ENCODE results near the gene CMPK2. TPM values are rescaled to one million over a fixed set of nuclear protein-coding genes. Genes with fewer than 3 reads are reported as not detected.
"Not testable (repeated sequence)": the region's sequence is repeated elsewhere in the genome, so short reads cannot be mapped to it uniquely, and the experiment has no call there.

Gene CMPK2
- total and polyA plus RNA-seq, 4 donors, result 6.6 to 15.3 (median 7.4) TPM

GRCh38 chr2:6905668-6906067, 40.0 kb upstream of the CMPK2 start:
- Histone ChIP-seq H3K27ac (ENCODE audit: low read depth, low read length) (no peak overlapping the region), H3K4me1 (ENCODE audit: control insufficient read depth, insufficient read depth, low read length) (no peaks in the 10 kb centered on the region)
- WGBS (ENCODE audit: insufficient coverage), result no CpG with 5 or more reads among the region's 1 CpG

GRCh38 chr2:6902581-6902980, 36.9 kb upstream of the CMPK2 start:
- WGBS (ENCODE audit: insufficient coverage), result no CpG with 5 or more reads among the region's 2 CpGs
- H3K27me3 ChIP-seq (ENCODE audit: control insufficient read depth, insufficient read depth, low read length); H3K4me1 ChIP-seq (ENCODE audit: control insufficient read depth, insufficient read depth, low read length): not testable (repeated sequence)

More at GRCh38 chr2:6905668-6906067, 40.0 kb upstream of the CMPK2 start:
- DNase-seq (ENCODE audit: low read depth in 4 of 6, low spot score in 6 of 6), result no peak
- Histone ChIP-seq H3K4me3 (ENCODE audit: low read depth, low read length) (no peak overlapping the region), H3K36me3 (ENCODE audit: control insufficient read depth, insufficient read depth, low read length) (no peaks in the 10 kb centered on the region), H3K27me3 (ENCODE audit: control insufficient read depth, insufficient read depth, low read length) (no peaks in the 10 kb centered on the region), H3K9me3 (ENCODE audit: control insufficient read depth, insufficient read depth, low read length) (no peaks in the 10 kb centered on the region)

GRCh38 chr2:6896930-6897759, 31.4 kb upstream of the CMPK2 start:
- no peak overlapping the region for H3K27ac ChIP-seq (ENCODE audit: low read depth, low read length)
- no peaks in the 10 kb centered on the region for H3K9me3 ChIP-seq (ENCODE audit: control insufficient read depth, insufficient read depth, low read length)
- H3K4me3 ChIP-seq (ENCODE audit: low read depth, low read length), result no peak overlapping the region
- H3K4me1 ChIP-seq (ENCODE audit: control insufficient read depth, insufficient read depth, low read length), result no peaks in the 10 kb centered on the region
- WGBS (ENCODE audit: insufficient coverage), result 88% methylated on average over 2 of the region's 5 CpGs
- DNase-seq (ENCODE audit: low read depth in 4 of 6, low spot score in 6 of 6), result peak in 3 of 6 donors; percentile 56 to 82 (median 72)
- no peaks in the 10 kb centered on the region for H3K36me3 ChIP-seq (ENCODE audit: control insufficient read depth, insufficient read depth, low read length)
- no peaks in the 10 kb centered on the region for H3K27me3 ChIP-seq (ENCODE audit: control insufficient read depth, insufficient read depth, low read length)

More at GRCh38 chr2:6902581-6902980, 36.9 kb upstream of the CMPK2 start:
- H3K36me3 ChIP-seq (ENCODE audit: control insufficient read depth, insufficient read depth, low read length); H3K27ac ChIP-seq (ENCODE audit: low read depth, low read length); H3K9me3 ChIP-seq (ENCODE audit: control insufficient read depth, insufficient read depth, low read length); DNase-seq (ENCODE audit: low read depth in 4 of 6, low spot score in 6 of 6); H3K4me3 ChIP-seq (ENCODE audit: low read depth, low read length): not testable (repeated sequence)

- H3K27me3 ChIP-seq (ENCODE audit: control insufficient read depth, insufficient read depth, low read length), result no peaks in the 10 kb centered on the region
- no peak overlapping the region for H3K4me3 ChIP-seq (ENCODE audit: low read depth, low read length)
- H3K27ac ChIP-seq (ENCODE audit: low read depth, low read length), result no peak overlapping the region
- H3K36me3 ChIP-seq (ENCODE audit: control insufficient read depth, insufficient read depth, low read length), result no peaks in the 10 kb centered on the region
- WGBS (ENCODE audit: insufficient coverage), result 90% methylated on average over 2 of the region's 2 CpGs
- DNase-seq (ENCODE audit: low read depth in 4 of 6, low spot score in 6 of 6), result no peak
- no peaks in the 10 kb centered on the region for H3K4me1 ChIP-seq (ENCODE audit: control insufficient read depth, insufficient read depth, low read length)
- H3K9me3 ChIP-seq (ENCODE audit: control insufficient read depth, insufficient read depth, low read length), result no peaks in the 10 kb centered on the region
These were observed 28.3 kb upstream of the CMPK2 start for GRCh38 chr2:6893876-6894482.

- Histone ChIP-seq H3K4me3 (ENCODE audit: low read depth, low read length) (no peak overlapping the region), H3K9me3 (ENCODE audit: control insufficient read depth, insufficient read depth, low read length) (no peaks in the 10 kb centered on the region), H3K27ac (ENCODE audit: low read depth, low read length) (no peak overlapping the region), H3K36me3 (ENCODE audit: control insufficient read depth, insufficient read depth, low read length) (no peaks in the 10 kb centered on the region), H3K27me3 (ENCODE audit: control insufficient read depth, insufficient read depth, low read length) (no peaks in the 10 kb centered on the region), H3K4me1 (ENCODE audit: control insufficient read depth, insufficient read depth, low read length) (no peaks in the 10 kb centered on the region)
- WGBS (ENCODE audit: insufficient coverage), result 74% methylated on average over 3 of the region's 4 CpGs
- DNase-seq (ENCODE audit: low read depth in 4 of 6, low spot score in 6 of 6), result no peak
These were observed 23.0 kb upstream of the CMPK2 start for GRCh38 chr2:6888724-6889123.

GRCh38 chr2:6887751-6888192, 22.1 kb upstream of the CMPK2 start:
- DNase-seq (ENCODE audit: low read depth in 4 of 6, low spot score in 6 of 6), result peak in 1 of 6 donors; percentile 10
- H3K4me3 ChIP-seq (ENCODE audit: low read depth, low read length), result no peak overlapping the region
- 93% methylated on average over 3 of the region's 3 CpGs for WGBS (ENCODE audit: insufficient coverage)
- H3K27me3 ChIP-seq (ENCODE audit: control insufficient read depth, insufficient read depth, low read length), result no peaks in the 10 kb centered on the region
- no peaks in the 10 kb centered on the region for H3K9me3 ChIP-seq (ENCODE audit: control insufficient read depth, insufficient read depth, low read length)
- no peaks in the 10 kb centered on the region for H3K4me1 ChIP-seq (ENCODE audit: control insufficient read depth, insufficient read depth, low read length)
- H3K36me3 ChIP-seq (ENCODE audit: control insufficient read depth, insufficient read depth, low read length), result no peaks in the 10 kb centered on the region
- no peak overlapping the region for H3K27ac ChIP-seq (ENCODE audit: low read depth, low read length)

GRCh38 chr2:6885968-6886367, 20.3 kb upstream of the CMPK2 start:
- no CpG with 5 or more reads among the region's 3 CpGs for WGBS (ENCODE audit: insufficient coverage)
- Histone ChIP-seq H3K27me3 (ENCODE audit: control insufficient read depth, insufficient read depth, low read length) (no peaks in the 10 kb centered on the region), H3K36me3 (ENCODE audit: control insufficient read depth, insufficient read depth, low read length) (no peaks in the 10 kb centered on the region), H3K4me3 (ENCODE audit: low read depth, low read length) (no peak overlapping the region), H3K9me3 (ENCODE audit: control insufficient read depth, insufficient read depth, low read length) (no peaks in the 10 kb centered on the region), H3K4me1 (ENCODE audit: control insufficient read depth, insufficient read depth, low read length) (no peaks in the 10 kb centered on the region), H3K27ac (ENCODE audit: low read depth, low read length) (no peak overlapping the region)
- no peak for DNase-seq (ENCODE audit: low read depth in 4 of 6, low spot score in 6 of 6)

- Histone ChIP-seq H3K4me1 (ENCODE audit: control insufficient read depth, insufficient read depth, low read length) (no peaks in the 10 kb centered on the region), H3K9me3 (ENCODE audit: control insufficient read depth, insufficient read depth, low read length) (no peaks in the 10 kb centered on the region), H3K4me3 (ENCODE audit: low read depth, low read length) (no peak overlapping the region), H3K36me3 (ENCODE audit: control insufficient read depth, insufficient read depth, low read length) (no peaks in the 10 kb centered on the region), H3K27me3 (ENCODE audit: control insufficient read depth, insufficient read depth, low read length) (no peaks in the 10 kb centered on the region), H3K27ac (ENCODE audit: low read depth, low read length) (no peak overlapping the region)
- DNase-seq (ENCODE audit: low read depth in 4 of 6, low spot score in 6 of 6), result peak in 1 of 6 donors; percentile 8
- WGBS (ENCODE audit: insufficient coverage), result 93% methylated on average over 2 of the region's 2 CpGs
These were observed 19.8 kb upstream of the CMPK2 start for GRCh38 chr2:6885551-6885950.

GRCh38 chr2:6883448-6884122, 17.9 kb upstream of the CMPK2 start:
- Histone ChIP-seq H3K27ac (ENCODE audit: low read depth, low read length) (no peak overlapping the region), H3K27me3 (ENCODE audit: control insufficient read depth, insufficient read depth, low read length) (no peaks in the 10 kb centered on the region)
- DNase-seq (ENCODE audit: low read depth in 4 of 6, low spot score in 6 of 6), result peak in 3 of 6 donors; percentile 17 to 89 (median 78)

More at GRCh38 chr2:6883448-6884122, 17.9 kb upstream of the CMPK2 start:
- no peaks in the 10 kb centered on the region for H3K9me3 ChIP-seq (ENCODE audit: control insufficient read depth, insufficient read depth, low read length)
- WGBS (ENCODE audit: insufficient coverage), result 45% methylated on average over 2 of the region's 7 CpGs
- no peaks in the 10 kb centered on the region for H3K36me3 ChIP-seq (ENCODE audit: control insufficient read depth, insufficient read depth, low read length)
- H3K4me1 ChIP-seq (ENCODE audit: control insufficient read depth, insufficient read depth, low read length), result no peaks in the 10 kb centered on the region
- H3K4me3 ChIP-seq (ENCODE audit: low read depth, low read length), result no peak overlapping the region

All from spinal cord (tissue), 10 donors.